ENCODE data around the gene TMX3. TPM values are rescaled to one million over a fixed set of nuclear protein-coding genes. Genes with fewer than 3 reads are reported as not detected.

Gene TMX3
- total RNA-seq, 1 donor from 2014 or later = 67.1 TPM

- peaks cover 6% of the 10 kb centered on the region for H3K4me1 Mint-ChIP-seq
- peaks cover 2% of the 10 kb centered on the region for H3K27me3 Mint-ChIP-seq
- H3K36me3 Mint-ChIP-seq (ENCODE audit: low read depth) = peaks cover 4% of the 10 kb centered on the region
- H3K4me3 Mint-ChIP-seq = no peak overlapping the region
- intact Hi-C loops (cut with micrococcal nuclease) = no loop called here
- H3K27ac Mint-ChIP-seq = no peak overlapping the region
- DNase-seq = no peak
- H3K9me3 Mint-ChIP-seq = no peaks in the 10 kb centered on the region
Observed at GRCh38 chr18:68727506-68727905, 12.6 kb upstream of the TMX3 start.

- Mint-ChIP-seq H3K4me3 (no peak overlapping the region), H3K4me1 (peaks cover 24% of the 10 kb centered on the region), H3K9me3 (no peaks in the 10 kb centered on the region), H3K27ac (no peak overlapping the region), H3K27me3 (peaks cover 2% of the 10 kb centered on the region), H3K36me3 (ENCODE audit: low read depth) (peaks cover 4% of the 10 kb centered on the region)
- intact Hi-C loops (cut with micrococcal nuclease) = no loop called here
- no peak for DNase-seq
Observed at GRCh38 chr18:68725346-68725745, 10.4 kb upstream of the TMX3 start.

- no peak for DNase-seq
- Mint-ChIP-seq H3K4me3 (no peak overlapping the region), H3K9me3 (no peaks in the 10 kb centered on the region), H3K4me1 (peaks cover 24% of the 10 kb centered on the region), H3K27ac (no peak overlapping the region), H3K27me3 (peaks cover 2% of the 10 kb centered on the region), H3K36me3 (ENCODE audit: low read depth) (peaks cover 7% of the 10 kb centered on the region)
- intact Hi-C loops (cut with micrococcal nuclease) = no loop called here
Observed at GRCh38 chr18:68724021-68724420, 9.1 kb upstream of the TMX3 start.

- Mint-ChIP-seq H3K36me3 (ENCODE audit: low read depth) (peaks cover 7% of the 10 kb centered on the region), H3K4me1 (peaks cover 24% of the 10 kb centered on the region), H3K27ac (no peak overlapping the region), H3K9me3 (no peaks in the 10 kb centered on the region), H3K27me3 (peaks cover under 1% of the 10 kb centered on the region), H3K4me3 (no peak overlapping the region)
- intact Hi-C loops (cut with micrococcal nuclease) = no loop called here
- no peak for DNase-seq
Observed at GRCh38 chr18:68723539-68723938, 8.6 kb upstream of the TMX3 start.

- Mint-ChIP-seq H3K4me1 (peaks cover 24% of the 10 kb centered on the region), H3K36me3 (ENCODE audit: low read depth) (peaks cover 7% of the 10 kb centered on the region), H3K27ac (no peak overlapping the region), H3K9me3 (no peaks in the 10 kb centered on the region), H3K27me3 (no peaks in the 10 kb centered on the region), H3K4me3 (no peak overlapping the region)
- no peak for DNase-seq
- intact Hi-C loops (cut with micrococcal nuclease) = no loop called here
Observed at GRCh38 chr18:68722821-68723220, 7.9 kb upstream of the TMX3 start.

- H3K9me3 Mint-ChIP-seq = no peaks in the 10 kb centered on the region
- H3K27ac Mint-ChIP-seq = peak overlapping the region; percentile 52
- H3K36me3 Mint-ChIP-seq (ENCODE audit: low read depth) = peaks cover 7% of the 10 kb centered on the region
- H3K4me3 Mint-ChIP-seq = peak overlapping the region; percentile 60
- no peaks in the 10 kb centered on the region for H3K27me3 Mint-ChIP-seq
- peak; percentile 77 for DNase-seq
- intact Hi-C loops (cut with micrococcal nuclease) = no loop called here
- H3K4me1 Mint-ChIP-seq = peaks cover 24% of the 10 kb centered on the region
Observed at GRCh38 chr18:68721681-68722583, 7.0 kb upstream of the TMX3 start.

GRCh38 chr18:68714366-68714711, 569 bp downstream of the TMX3 start:
- no peak for DNase-seq
- no peaks in the 10 kb centered on the region for H3K27me3 Mint-ChIP-seq
- peaks cover 33% of the 10 kb centered on the region for H3K4me1 Mint-ChIP-seq
- no peaks in the 10 kb centered on the region for H3K9me3 Mint-ChIP-seq
- peak overlapping the region; percentile 90 for H3K27ac Mint-ChIP-seq
- intact Hi-C loops (cut with micrococcal nuclease) = loop anchor here (2.0 to 10.0 kb wide), 2 partner anchors 1200 to 1490 kb away; partner anchors contain the start of genes DSEL and RTTN
- H3K4me3 Mint-ChIP-seq = peak overlapping the region; percentile 94
- H3K36me3 Mint-ChIP-seq (ENCODE audit: low read depth) = peaks cover 30% of the 10 kb centered on the region

- Mint-ChIP-seq H3K36me3 (ENCODE audit: low read depth) (peaks cover 30% of the 10 kb centered on the region), H3K4me1 (peaks cover 33% of the 10 kb centered on the region), H3K27me3 (no peaks in the 10 kb centered on the region), H3K4me3 (peak overlapping the region; percentile 94), H3K27ac (peak overlapping the region; percentile 90), H3K9me3 (no peaks in the 10 kb centered on the region)
- intact Hi-C loops (cut with micrococcal nuclease) = loop anchor here (2.0 to 10.0 kb wide), 2 partner anchors 1199 to 1491 kb away; partner anchors contain the start of genes DSEL and RTTN
- DNase-seq = no peak
Observed at GRCh38 chr18:68713796-68714195, 1.1 kb downstream of the TMX3 start.

- no peak for DNase-seq
- H3K4me3 Mint-ChIP-seq = peak overlapping the region; percentile 94
- peaks cover 35% of the 10 kb centered on the region for H3K36me3 Mint-ChIP-seq (ENCODE audit: low read depth)
- no peaks in the 10 kb centered on the region for H3K9me3 Mint-ChIP-seq
- H3K27ac Mint-ChIP-seq = peak overlapping the region; percentile 10
- intact Hi-C loops (cut with micrococcal nuclease) = loop anchor here (10.0 kb wide), 1 partner anchor 1198 kb away; the partner anchor contains the start of gene DSEL
- peaks cover 33% of the 10 kb centered on the region for H3K4me1 Mint-ChIP-seq
- no peaks in the 10 kb centered on the region for H3K27me3 Mint-ChIP-seq
Observed at GRCh38 chr18:68713131-68713530, 1.8 kb downstream of the TMX3 start.

- Mint-ChIP-seq H3K4me3 (no peak overlapping the region), H3K4me1 (peaks cover 34% of the 10 kb centered on the region), H3K27ac (no peak overlapping the region), H3K27me3 (no peaks in the 10 kb centered on the region), H3K36me3 (ENCODE audit: low read depth) (peaks cover 59% of the 10 kb centered on the region), H3K9me3 (no peaks in the 10 kb centered on the region)
- no peak for DNase-seq
- intact Hi-C loops (cut with micrococcal nuclease) = no loop called here
Observed at GRCh38 chr18:68707646-68708045, 7.3 kb downstream of the TMX3 start.

GRCh38 chr18:68705119-68705518, 9.8 kb downstream of the TMX3 start:
- Mint-ChIP-seq H3K27ac (peak overlapping the region; percentile 57), H3K27me3 (no peaks in the 10 kb centered on the region), H3K4me1 (peaks cover 29% of the 10 kb centered on the region), H3K4me3 (no peak overlapping the region), H3K36me3 (ENCODE audit: low read depth) (peaks cover 53% of the 10 kb centered on the region), H3K9me3 (no peaks in the 10 kb centered on the region)
- intact Hi-C loops (cut with micrococcal nuclease) = no loop called here
- DNase-seq = no peak

GRCh38 chr18:68703326-68703725, 11.6 kb downstream of the TMX3 start:
- Mint-ChIP-seq H3K36me3 (ENCODE audit: low read depth) (peaks cover 46% of the 10 kb centered on the region), H3K4me3 (no peak overlapping the region), H3K27me3 (no peaks in the 10 kb centered on the region), H3K9me3 (no peaks in the 10 kb centered on the region), H3K27ac (no peak overlapping the region), H3K4me1 (peaks cover 27% of the 10 kb centered on the region)
- intact Hi-C loops (cut with micrococcal nuclease) = no loop called here
- no peak for DNase-seq

GRCh38 chr18:68701353-68701752, 13.6 kb downstream of the TMX3 start:
- H3K27ac Mint-ChIP-seq = no peak overlapping the region
- no peak for DNase-seq
- intact Hi-C loops (cut with micrococcal nuclease) = no loop called here

GRCh38 chr18:68699043-68699442, 15.9 kb downstream of the TMX3 start:
- Mint-ChIP-seq H3K4me1 (peaks cover 10% of the 10 kb centered on the region), H3K27ac (no peak overlapping the region), H3K27me3 (no peaks in the 10 kb centered on the region), H3K9me3 (no peaks in the 10 kb centered on the region), H3K4me3 (no peak overlapping the region), H3K36me3 (ENCODE audit: low read depth) (peaks cover 42% of the 10 kb centered on the region)
- DNase-seq = no peak
- intact Hi-C loops (cut with micrococcal nuclease) = no loop called here

More at GRCh38 chr18:68701353-68701752, 13.6 kb downstream of the TMX3 start:
- Mint-ChIP-seq H3K4me3 (no peak overlapping the region), H3K27me3 (no peaks in the 10 kb centered on the region), H3K4me1 (peaks cover 20% of the 10 kb centered on the region), H3K36me3 (ENCODE audit: low read depth) (peaks cover 44% of the 10 kb centered on the region), H3K9me3 (no peaks in the 10 kb centered on the region)

Measured in activated CD4-positive, alpha-beta T cell treated with anti-CD3 and anti-CD28 coated beads, Interleukin-2, amount 10 ng/mL, durations not matched to agents 24 days and 14 days (primary cell).